Measurements from ENCODE around the gene PPBP.
"Not testable (repeated sequence)": the region's sequence is repeated elsewhere in the genome, so short reads cannot be mapped to it uniquely, and the experiment has no call there.

The PPBP gene

GRCh38 chr4:73964862-73965611 is 23.0 kb downstream of the PPBP start:
- TF ChIP-seq CTCF (IDR thresholded peaks at IDR 0.05; ENCODE audit: borderline replicate concordance, extremely low read depth, low read length, poor library complexity, severe bottlenecking), result no peak
- TF ChIP-seq EZH2 (IDR thresholded peaks at IDR 0.05; ENCODE audit: borderline replicate concordance, low read depth, low read length, severe bottlenecking), result no peak
- Histone ChIP-seq H3K4me2 (ENCODE audit: insufficient read depth, low read length) (no peak overlapping the region), H4K20me1 (ENCODE audit: insufficient read depth, low read length) (no peaks in the 10 kb centered on the region), H3K4me1 (ENCODE audit: insufficient read depth, low read length) (no peaks in the 10 kb centered on the region), H2AFZ (ENCODE audit: low read depth, low read length) (no peak overlapping the region), H3K9me3 (ENCODE audit: insufficient read depth, low read length, severe bottlenecking) (peaks cover 3% of the 10 kb centered on the region), H3K4me3 (ENCODE audit: low read depth in 1 of 2, low read length in 2 of 2) (no peak overlapping the region), H3K27ac (ENCODE audit: low read length) (no peak overlapping the region), H3K36me3 (ENCODE audit: insufficient read depth, low read length) (no peaks in the 10 kb centered on the region), H3K79me2 (ENCODE audit: insufficient read depth, low read length) (no peaks in the 10 kb centered on the region), H3K9ac (ENCODE audit: low read depth, low read length) (no peak overlapping the region), H3K27me3 (ENCODE audit: insufficient read depth, low read length, poor library complexity) (no peaks in the 10 kb centered on the region)
- no peak for ATAC-seq (ENCODE audit: insufficient read depth, low read depth)
- no peak for DNase-seq

DNA sequence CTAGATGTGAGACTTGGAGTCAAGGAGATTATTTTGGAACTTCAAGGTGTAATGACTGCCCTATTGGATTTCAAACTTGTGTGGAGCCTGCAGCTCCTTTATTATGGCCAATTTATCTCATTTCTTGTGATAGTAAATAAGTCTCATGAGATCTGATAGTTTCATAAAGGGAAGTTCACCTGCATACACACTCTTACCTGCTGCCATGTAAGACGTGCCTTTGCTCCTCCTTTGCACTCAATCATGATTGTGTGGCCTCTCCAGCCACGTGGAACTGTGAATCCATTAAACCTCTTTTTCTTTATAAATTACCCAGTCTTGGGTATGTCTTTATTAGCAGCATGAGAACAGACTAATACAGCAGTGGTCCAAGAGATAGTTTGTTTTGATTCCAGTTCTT is 25.3 kb downstream of the PPBP start:
- Histone ChIP-seq H3K4me1 (ENCODE audit: insufficient read depth, low read length) (no peaks in the 10 kb centered on the region), H3K36me3 (ENCODE audit: insufficient read depth, low read length) (no peaks in the 10 kb centered on the region), H3K4me3 (ENCODE audit: low read depth in 1 of 2, low read length in 2 of 2) (no peak overlapping the region), H3K9me3 (ENCODE audit: insufficient read depth, low read length, severe bottlenecking) (peaks cover 3% of the 10 kb centered on the region), H3K9ac (ENCODE audit: low read depth, low read length) (no peak overlapping the region), H3K27ac (ENCODE audit: low read length) (no peak overlapping the region), H4K20me1 (ENCODE audit: insufficient read depth, low read length) (no peaks in the 10 kb centered on the region), H3K4me2 (ENCODE audit: insufficient read depth, low read length) (no peak overlapping the region), H2AFZ (ENCODE audit: low read depth, low read length) (no peak overlapping the region), H3K79me2 (ENCODE audit: insufficient read depth, low read length) (no peaks in the 10 kb centered on the region), H3K27me3 (ENCODE audit: insufficient read depth, low read length, poor library complexity) (no peaks in the 10 kb centered on the region)
- no peak for ATAC-seq (ENCODE audit: insufficient read depth, low read depth)
- TF ChIP-seq EZH2 (IDR thresholded peaks at IDR 0.05; ENCODE audit: borderline replicate concordance, low read depth, low read length, severe bottlenecking), result no peak
- no peak for TF ChIP-seq CTCF (IDR thresholded peaks at IDR 0.05; ENCODE audit: borderline replicate concordance, extremely low read depth, low read length, poor library complexity, severe bottlenecking)
- no peak for DNase-seq

DNA sequence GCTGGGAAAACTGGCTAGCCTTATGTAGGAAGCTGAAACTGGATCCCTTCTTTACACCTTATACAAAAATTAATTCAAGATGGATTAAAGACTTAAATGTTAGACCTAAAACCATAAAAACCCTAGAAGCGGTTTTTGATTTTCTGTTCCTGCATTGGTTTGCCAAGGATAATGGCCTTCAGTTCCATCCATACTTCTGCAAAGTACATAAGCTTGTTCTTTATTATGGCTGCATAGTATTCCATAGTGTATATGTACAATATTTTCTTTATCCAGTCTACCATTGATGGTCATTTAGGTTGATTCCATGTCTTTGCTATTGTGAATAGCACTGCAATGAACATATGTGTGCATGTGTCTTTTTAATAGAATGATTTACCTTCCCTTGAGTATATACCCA is 28.9 kb downstream of the PPBP start:
- not testable (repeated sequence) for H4K20me1 ChIP-seq (ENCODE audit: insufficient read depth, low read length); H2AFZ ChIP-seq (ENCODE audit: low read depth, low read length); H3K9me3 ChIP-seq (ENCODE audit: insufficient read depth, low read length, severe bottlenecking); H3K36me3 ChIP-seq (ENCODE audit: insufficient read depth, low read length); ATAC-seq (ENCODE audit: insufficient read depth, low read depth); H3K79me2 ChIP-seq (ENCODE audit: insufficient read depth, low read length); DNase-seq; H3K27me3 ChIP-seq (ENCODE audit: insufficient read depth, low read length, poor library complexity); H3K9ac ChIP-seq (ENCODE audit: low read depth, low read length); H3K4me3 ChIP-seq (ENCODE audit: low read depth in 1 of 2, low read length in 2 of 2); H3K4me2 ChIP-seq (ENCODE audit: insufficient read depth, low read length); H3K4me1 ChIP-seq (ENCODE audit: insufficient read depth, low read length); H3K27ac ChIP-seq (ENCODE audit: low read length)

- no peaks in the 10 kb centered on the region for H3K79me2 ChIP-seq (ENCODE audit: insufficient read depth, low read length)
- no peaks in the 10 kb centered on the region for H3K9me3 ChIP-seq (ENCODE audit: insufficient read depth, low read length, severe bottlenecking)
- DNase-seq (no peak), ATAC-seq (ENCODE audit: insufficient read depth, low read depth) (no peak)
- no peaks in the 10 kb centered on the region for H3K27me3 ChIP-seq (ENCODE audit: insufficient read depth, low read length, poor library complexity)
- H3K4me2 ChIP-seq (ENCODE audit: insufficient read depth, low read length), result no peak overlapping the region
- H3K36me3 ChIP-seq (ENCODE audit: insufficient read depth, low read length), result no peaks in the 10 kb centered on the region
- no peak overlapping the region for H3K27ac ChIP-seq (ENCODE audit: low read length)
- H3K4me3 ChIP-seq (ENCODE audit: low read depth in 1 of 2, low read length in 2 of 2), result no peak overlapping the region
- H3K4me1 ChIP-seq (ENCODE audit: insufficient read depth, low read length), result no peaks in the 10 kb centered on the region
- no peak overlapping the region for H2AFZ ChIP-seq (ENCODE audit: low read depth, low read length)
- TF ChIP-seq EZH2 (IDR thresholded peaks at IDR 0.05; ENCODE audit: borderline replicate concordance, low read depth, low read length, severe bottlenecking), result no peak
- no peak for TF ChIP-seq CTCF (IDR thresholded peaks at IDR 0.05; ENCODE audit: borderline replicate concordance, extremely low read depth, low read length, poor library complexity, severe bottlenecking)
- no peaks in the 10 kb centered on the region for H4K20me1 ChIP-seq (ENCODE audit: insufficient read depth, low read length)
- no peak overlapping the region for H3K9ac ChIP-seq (ENCODE audit: low read depth, low read length)
Measured at GRCh38 chr4:73952352-73952751, 35.6 kb downstream of the PPBP start.

DNA sequence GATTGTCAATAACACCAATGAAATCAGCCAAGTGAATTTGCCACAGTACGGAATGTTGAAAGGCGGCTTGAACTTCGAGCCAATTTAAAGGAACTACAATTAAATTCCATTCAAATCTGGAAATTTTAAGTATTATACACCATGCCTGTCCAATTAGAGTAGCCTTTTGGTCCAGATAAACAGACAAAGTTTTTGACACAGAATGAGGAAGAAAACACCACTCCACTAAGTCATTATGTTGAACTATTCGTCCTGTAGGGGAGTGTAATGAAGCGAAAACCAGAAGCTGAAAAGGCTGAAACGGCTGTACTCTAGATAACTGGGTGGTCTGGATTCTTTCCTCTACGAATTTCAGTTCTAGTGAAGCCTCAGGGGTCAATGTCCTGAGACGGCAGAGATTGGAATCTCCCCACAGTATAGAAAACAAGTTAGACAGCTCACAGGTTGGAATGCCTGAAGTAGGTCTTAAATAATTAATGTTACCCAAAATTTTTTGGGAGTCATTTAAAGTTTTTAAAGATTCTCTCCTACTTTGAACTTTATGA is 37.5 kb downstream of the PPBP start:
- not testable (repeated sequence) for ATAC-seq (ENCODE audit: insufficient read depth, low read depth); H3K9ac ChIP-seq (ENCODE audit: low read depth, low read length); H2AFZ ChIP-seq (ENCODE audit: low read depth, low read length); H3K4me3 ChIP-seq (ENCODE audit: low read depth in 1 of 2, low read length in 2 of 2); H3K79me2 ChIP-seq (ENCODE audit: insufficient read depth, low read length); H3K36me3 ChIP-seq (ENCODE audit: insufficient read depth, low read length); H3K4me2 ChIP-seq (ENCODE audit: insufficient read depth, low read length); H3K4me1 ChIP-seq (ENCODE audit: insufficient read depth, low read length); H4K20me1 ChIP-seq (ENCODE audit: insufficient read depth, low read length); H3K27ac ChIP-seq (ENCODE audit: low read length); DNase-seq; H3K27me3 ChIP-seq (ENCODE audit: insufficient read depth, low read length, poor library complexity); H3K9me3 ChIP-seq (ENCODE audit: insufficient read depth, low read length, severe bottlenecking)

Measured in DND-41 (cell line).